ENCODE results near the gene TTLL12. TPM values are rescaled to one million over a fixed set of nuclear protein-coding genes. Genes with fewer than 3 reads are reported as not detected.

TTLL12 gene
- total and polyA plus RNA-seq, 2 experiments from 2014 or later: 46.7 to 147 TPM

- H3K27ac Mint-ChIP-seq: peak within 1 kb of the TSS; percentile 59; the same call in 1 of the 2 replicates
- Histone ChIP-seq H3K36me3 (ENCODE audit: insufficient read depth) (no peaks in the 10 kb centered on the region), H3K27me3 (ENCODE audit: insufficient read depth) (no peaks in the 10 kb centered on the region), H3K27ac (ENCODE audit: low read depth) (no peak within 1 kb of the TSS), H3K4me3 (peak within 1 kb of the TSS; percentile 87), H4K20me1 (replicated peaks; ENCODE audit: insufficient read depth) (peaks cover 5% of the 10 kb centered on the region), H3K79me2 (replicated peaks; ENCODE audit: insufficient read depth) (peaks cover 14% of the 10 kb centered on the region), H3K4me1 (ENCODE audit: insufficient read depth) (no peaks in the 10 kb centered on the region; the same call in 1 of the 2 replicates), H2AFZ (peak within 1 kb of the TSS; percentile 92), H3K4me2 (peak within 1 kb of the TSS; percentile 92), H3K9me2 (ENCODE audit: insufficient read depth) (no peaks in the 10 kb centered on the region), H3F3A (replicated peaks; ENCODE audit: low read depth) (no peaks in the 10 kb centered on the region)
- H3K4me1 Mint-ChIP-seq: peaks cover 6% of the 10 kb centered on the region; the same call in 2 of the 3 replicates
- H3K9me3 Mint-ChIP-seq: no peaks in the 10 kb centered on the region
- DNase-seq (ENCODE audit: low spot score) (peak; percentile 84), ATAC-seq (peak; percentile 93)
- H3K36me3 Mint-ChIP-seq (ENCODE audit: low read depth): peaks cover 27% of the 10 kb centered on the region; the same call in 2 of the 3 replicates
- peak within 1 kb of the TSS; percentile 89 for H3K4me3 Mint-ChIP-seq
- peaks cover 7% of the 10 kb centered on the region for H3K27me3 Mint-ChIP-seq (ENCODE audit: insufficient read depth, low read depth, poor library complexity)
- peak; percentile 75 for TF ChIP-seq ETS1 (IDR thresholded peaks at IDR 0.05)
- TF ChIP-seq CREB1 (CRISPR knock-in tag; IDR thresholded peaks at IDR 0.05; ENCODE audit: low read depth): peak; percentile 78
- no peak for TF ChIP-seq ZNF114 (CRISPR knock-in tag; IDR thresholded peaks at IDR 0.05)
- TF ChIP-seq POLR2AphosphoS5 (IDR thresholded peaks at IDR 0.05; ENCODE audit: low read depth): peak; percentile 74
These were observed 43.9 kb downstream of the TTLL12 start, which contains the start of gene MCAT for GRCh38 chr22:43142880-43143562. Gene MCAT, minus strand, starts transcription at chr22:43143398. Its CDS starts 50 bp downstream, at chr22:43143348.

GRCh38 chr22:43136801-43137200, 50.1 kb downstream of the TTLL12 start:
- Histone ChIP-seq H4K20me1 (replicated peaks; ENCODE audit: insufficient read depth) (peaks cover 7% of the 10 kb centered on the region), H3K79me2 (replicated peaks; ENCODE audit: insufficient read depth) (peaks cover 4% of the 10 kb centered on the region), H3K4me1 (ENCODE audit: insufficient read depth) (no peaks in the 10 kb centered on the region), H3K4me3 (no peak overlapping the region), H2AFZ (no peak overlapping the region), H3K27me3 (ENCODE audit: insufficient read depth) (no peaks in the 10 kb centered on the region), H3F3A (replicated peaks; ENCODE audit: low read depth) (no peaks in the 10 kb centered on the region), H3K9me2 (ENCODE audit: insufficient read depth) (no peaks in the 10 kb centered on the region), H3K27ac (ENCODE audit: low read depth) (0 out of 2 replicates have a peak overlapping the region, but pooled peaks have one; percentile 14), H3K4me2 (no peak overlapping the region), H3K36me3 (ENCODE audit: insufficient read depth) (peaks cover 4% of the 10 kb centered on the region; the same call in 1 of the 2 replicates)
- Mint-ChIP-seq H3K36me3 (ENCODE audit: low read depth) (peaks cover 68% of the 10 kb centered on the region; the same call in 2 of the 3 replicates), H3K27ac (no peak overlapping the region), H3K4me3 (no peak overlapping the region), H3K4me1 (no peaks in the 10 kb centered on the region), H3K27me3 (ENCODE audit: insufficient read depth, low read depth, poor library complexity) (peaks cover 5% of the 10 kb centered on the region), H3K9me3 (no peaks in the 10 kb centered on the region)
- ATAC-seq (no peak), DNase-seq (ENCODE audit: low spot score) (no peak)
- TF ChIP-seq CTCF (conservative IDR thresholded peaks at IDR 0.05; ENCODE audit: low read depth in 2 of 2): no peak
- TF ChIP-seq STAT1 (IDR thresholded peaks at IDR 0.05; ENCODE audit: unreplicated experiment): no peak
- no peak for TF ChIP-seq EZH2phosphoT487 (IDR thresholded peaks at IDR 0.05; ENCODE audit: unreplicated experiment)
- TF ChIP-seq ZNF462 (CRISPR knock-in tag; IDR thresholded peaks at IDR 0.05): no peak
- no peak for TF ChIP-seq NANOG (IDR thresholded peaks at IDR 0.05; ENCODE audit: borderline replicate concordance)
- no peak for TF ChIP-seq JUNB (IDR thresholded peaks at IDR 0.05; ENCODE audit: unreplicated experiment)
- TF ChIP-seq ETS1 (IDR thresholded peaks at IDR 0.05): no peak
- no peak for TF ChIP-seq EZH2 (IDR thresholded peaks at IDR 0.05; ENCODE audit: low read depth, unreplicated experiment)

Measured in GM23338 (cell line).